ENCODE measurements around the gene SDF2L1. TPM values are rescaled to one million over a fixed set of nuclear protein-coding genes. Genes with fewer than 3 reads are reported as not detected.

The SDF2L1 gene
- total and polyA plus RNA-seq, 10 of the 15 experiments (the other 5 are each of a cell fraction or from before 2014, with no cell fraction given): 3.0 to 214 (median 55.5) TPM

- TF ChIP-seq, protein P1, sequence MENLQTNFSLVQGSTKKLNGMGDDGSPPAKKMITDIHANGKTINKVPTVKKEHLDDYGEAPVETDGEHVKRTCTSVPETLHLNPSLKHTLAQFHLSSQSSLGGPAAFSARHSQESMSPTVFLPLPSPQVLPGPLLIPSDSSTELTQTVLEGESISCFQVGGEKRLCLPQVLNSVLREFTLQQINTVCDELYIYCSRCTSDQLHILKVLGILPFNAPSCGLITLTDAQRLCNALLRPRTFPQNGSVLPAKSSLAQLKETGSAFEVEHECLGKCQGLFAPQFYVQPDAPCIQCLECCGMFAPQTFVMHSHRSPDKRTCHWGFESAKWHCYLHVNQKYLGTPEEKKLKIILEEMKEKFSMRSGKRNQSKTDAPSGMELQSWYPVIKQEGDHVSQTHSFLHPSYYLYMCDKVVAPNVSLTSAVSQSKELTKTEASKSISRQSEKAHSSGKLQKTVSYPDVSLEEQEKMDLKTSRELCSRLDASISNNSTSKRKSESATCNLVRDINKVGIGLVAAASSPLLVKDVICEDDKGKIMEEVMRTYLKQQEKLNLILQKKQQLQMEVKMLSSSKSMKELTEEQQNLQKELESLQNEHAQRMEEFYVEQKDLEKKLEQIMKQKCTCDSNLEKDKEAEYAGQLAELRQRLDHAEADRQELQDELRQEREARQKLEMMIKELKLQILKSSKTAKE (IDR thresholded peaks at IDR 0.05; ENCODE audit: low read depth, poor library complexity, severe bottlenecking): no peak
- TF ChIP-seq HDGF (IDR thresholded peaks at IDR 0.05) (no peak), MTA2 (IDR thresholded peaks at IDR 0.05; ENCODE audit: low read depth) (no peak), BCL3 (IDR thresholded peaks at IDR 0.05; ENCODE audit: borderline replicate concordance, insufficient read depth, low read depth, low read length, poor library complexity, severe bottlenecking) (no peak)
Observed at GRCh38 chr22:21603973-21604372, 38.1 kb upstream of the SDF2L1 start (continued).

- H3K4me1 ChIP-seq (ENCODE audit: control insufficient read depth, insufficient read depth, low read length): peaks cover 4% of the 10 kb centered on the region; the same call in 1 of the 2 replicates
- SMC1A ChIA-PET (ENCODE audit: uncharacterized antibody, unreplicated experiment): interaction anchor here (1.2 to 3.5 kb wide), 2 partner anchors 10 to 35 kb away, joined by 3 to 12 read pairs; no protein-coding TSS in a partner anchor
- H3K79me2 ChIP-seq (ENCODE audit: control insufficient read depth, insufficient read depth, low read length): peaks cover 49% of the 10 kb centered on the region
- BruUV-seq (replicated peaks): no TSS peak
- POLR2A ChIA-PET: interaction anchor here (1.1 to 1.8 kb wide), 3 partner anchors 9 to 23 kb away, joined by 3 to 8 read pairs (median 6); no protein-coding TSS in a partner anchor
- H3K27ac ChIP-seq (ENCODE audit: control insufficient read depth, insufficient read depth): no peak overlapping the region
- no peak for TF ChIP-seq CEBPB (IDR thresholded peaks at IDR 0.05; ENCODE audit: borderline replicate concordance in 1 of 2, low read depth in 2 of 2, low read length in 2 of 2)
- TF ChIP-seq YBX1 (IDR thresholded peaks at IDR 0.05): no peak
- TF ChIP-seq USF2 (IDR thresholded peaks at IDR 0.05; ENCODE audit: borderline replicate concordance, low read depth, low read length): no peak
- H3K4me3 ChIP-seq: no peak overlapping the region
- H3K9ac ChIP-seq (ENCODE audit: control insufficient read depth, insufficient read depth, low read length): no peak overlapping the region
- H3K36me3 ChIP-seq (ENCODE audit: control insufficient read depth in 2 of 2, insufficient read depth in 2 of 2, low read length in 1 of 2): peaks cover 9 to 14% of the 10 kb centered on the region in 2 experiments; a peak in 3 of 4 replicates
- intact Hi-C loops (cut with micrococcal nuclease; ENCODE audit: unreplicated experiment): no loop called here
- FAIRE-seq: no peak
- H2AFZ ChIP-seq (ENCODE audit: control insufficient read depth, low read depth, low read length): no peak overlapping the region
- DNase-seq (ENCODE audit: low read depth, low spot score): no peak
- in situ Hi-C loops (cut with MboI): no loop called here
- RAD21 ChIA-PET (ENCODE audit: unreplicated experiment): no interaction called here
- H3K9me3 ChIP-seq (replicated peaks; ENCODE audit: control insufficient read depth, insufficient read depth, low read length): no peaks in the 10 kb centered on the region
- no peak for ATAC-seq
- H3K4me2 ChIP-seq (ENCODE audit: control insufficient read depth, insufficient read depth): no peak overlapping the region
- 91% methylated on average over 7 of the region's 7 CpGs for WGBS (ENCODE audit: insufficient coverage, insufficient replicate concordance, low lambda C conversion rate, missing lambda C conversion rate)
- H3K27me3 ChIP-seq (replicated peaks in 1 of 2; ENCODE audit: control insufficient read depth in 2 of 2, insufficient read depth in 2 of 2, low read length in 1 of 2): no peaks in the 10 kb centered on the region
- CTCF ChIA-PET: interaction anchor here (0.7 to 1.4 kb wide), 4 partner anchors 8 to 40 kb away, joined by 3 to 4 read pairs (median 3); no protein-coding TSS in a partner anchor
- H4K20me1 ChIP-seq (ENCODE audit: control insufficient read depth, insufficient read depth): peaks cover 3% of the 10 kb centered on the region; the same call in 1 of the 2 replicates
Observed at GRCh38 chr22:21605887-21606564, 36.1 kb upstream of the SDF2L1 start.

Measured in GM12878 (cell line).